HG02763 (cell line): ENCODE results near the gene C17orf78.
"Not testable (repeated sequence)": the region's sequence is repeated elsewhere in the genome, so short reads cannot be mapped to it uniquely, and the experiment has no call there.

Experiments used
- ATAC-seq: cut with Tn5 transposase; IDR thresholded peaks from one replicate; pipeline ENCODE4 v1.9.1; 2021; ENCODE audit warnings: mild to moderate bottlenecking, moderate library complexity; ENCODE audit not compliant: unreplicated experiment

The C17orf78 gene

DNA sequence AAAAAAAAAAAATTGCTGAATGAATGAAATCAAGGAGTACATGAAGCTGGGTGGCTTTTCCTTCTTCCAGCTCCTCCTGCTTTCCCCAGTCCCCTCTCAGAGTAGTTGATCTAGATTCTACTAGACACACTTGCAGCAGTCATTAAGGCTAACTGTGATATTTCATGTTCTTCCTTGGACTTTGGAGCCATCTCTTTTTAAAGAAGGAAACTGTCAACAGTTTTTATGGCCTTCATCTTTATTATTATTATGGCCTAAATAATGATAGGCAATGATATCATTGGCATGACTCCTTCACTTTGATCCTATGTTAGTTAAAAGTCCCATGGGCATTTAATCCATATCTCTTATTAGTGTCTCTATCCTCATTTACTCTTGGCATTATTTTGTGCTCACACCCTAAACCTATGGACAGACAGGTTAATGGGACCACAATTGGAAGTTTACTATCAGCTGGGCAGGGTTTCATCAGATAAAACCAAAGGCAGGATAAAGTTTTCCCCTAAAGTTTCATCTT, 9.7 kb downstream of the C17orf78 start:
- no peak for ATAC-seq

DNA sequence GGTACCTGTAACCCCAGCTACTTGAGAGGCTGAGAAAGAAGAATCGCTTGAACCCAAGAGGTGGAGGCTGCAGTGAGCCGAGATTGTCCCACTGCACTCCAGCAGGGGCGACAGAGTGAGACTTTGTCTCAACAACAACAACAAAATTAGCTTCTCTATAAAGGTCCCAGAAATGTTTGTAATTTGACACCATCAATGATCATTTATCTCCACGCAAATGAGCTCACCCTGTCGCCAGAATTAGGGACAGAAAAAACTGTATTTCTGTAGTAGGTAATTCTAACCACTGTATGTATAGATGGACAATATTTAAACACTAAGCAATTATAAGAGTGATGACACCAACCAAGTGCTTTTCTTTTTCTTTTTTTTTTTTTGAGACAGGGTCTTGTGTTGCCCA, 10.7 kb downstream of the C17orf78 start:
- ATAC-seq: no peak

- no peak for ATAC-seq
These were observed 12.5 kb downstream of the C17orf78 start for GRCh38 chr17:37388266-37388665.

DNA sequence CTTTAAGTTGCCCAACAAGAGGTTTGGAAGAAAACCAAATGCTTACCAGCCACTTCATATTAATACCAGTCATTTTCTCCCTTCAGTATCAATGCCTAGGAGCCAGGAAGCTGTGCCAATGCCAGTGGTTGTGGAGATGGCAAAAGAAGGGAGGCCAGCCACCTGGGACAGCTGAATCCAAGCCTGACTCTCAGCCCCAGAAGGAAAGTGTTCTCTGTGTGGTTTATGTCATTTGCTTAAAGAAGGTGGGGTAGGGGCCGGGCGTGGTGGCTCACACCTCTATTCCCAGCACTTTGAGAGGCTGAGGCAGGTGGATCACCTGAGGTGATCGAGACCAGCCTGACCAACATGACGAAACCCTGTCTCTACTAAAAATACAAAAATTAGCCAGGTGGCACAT, 13.4 kb downstream of the C17orf78 start:
- no peak for ATAC-seq

DNA sequence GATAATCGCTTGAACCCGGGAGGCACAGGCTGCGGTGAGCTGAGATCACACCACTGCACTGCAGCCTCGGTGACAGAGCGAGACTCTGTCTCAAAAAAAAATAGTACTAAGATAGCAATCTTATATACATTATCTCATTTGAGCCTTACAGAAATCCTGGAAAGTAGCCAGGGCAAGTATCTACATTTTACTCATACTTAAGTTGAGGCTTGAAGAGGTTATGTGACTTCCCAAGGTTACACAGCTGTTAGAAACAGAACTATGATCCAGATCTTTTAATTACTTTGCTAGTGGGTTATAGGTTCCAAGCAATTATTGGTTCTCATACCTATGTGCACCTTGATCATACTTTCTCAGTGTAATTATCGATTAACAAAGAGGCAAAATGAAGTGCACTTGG, 15.4 kb downstream of the C17orf78 start:
- ATAC-seq: no peak

GRCh38 chr17:37392024-37392590, 16.3 kb downstream of the C17orf78 start:
- no peak for ATAC-seq

GRCh38 chr17:37393352-37393751, 17.6 kb downstream of the C17orf78 start:
- ATAC-seq: no peak

- no peak for ATAC-seq
These were observed 23.5 kb downstream of the C17orf78 start for GRCh38 chr17:37399265-37399803.

DNA sequence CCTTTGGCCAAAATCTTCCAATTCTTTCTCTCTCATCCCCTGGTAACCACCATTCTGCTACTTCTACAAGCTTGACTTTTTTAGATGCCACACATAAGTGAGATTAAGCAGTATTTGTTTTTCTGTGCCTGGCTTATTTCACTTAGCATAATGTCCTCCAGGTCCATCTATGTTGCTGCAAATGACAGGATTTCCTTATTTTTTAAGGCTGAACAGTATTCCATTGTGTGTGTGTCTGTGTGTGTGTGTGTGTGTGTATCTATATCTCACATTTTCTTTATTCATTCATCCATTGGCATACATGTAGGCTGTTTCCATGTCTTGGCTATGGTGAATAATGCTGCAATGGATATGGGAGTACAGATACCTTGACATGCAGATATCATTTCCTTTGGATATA, 24.7 kb downstream of the C17orf78 start:
- no peak for ATAC-seq

- not testable (repeated sequence) for ATAC-seq
These were observed 29.7 kb downstream of the C17orf78 start for GRCh38 chr17:37405522-37405921.

DNA sequence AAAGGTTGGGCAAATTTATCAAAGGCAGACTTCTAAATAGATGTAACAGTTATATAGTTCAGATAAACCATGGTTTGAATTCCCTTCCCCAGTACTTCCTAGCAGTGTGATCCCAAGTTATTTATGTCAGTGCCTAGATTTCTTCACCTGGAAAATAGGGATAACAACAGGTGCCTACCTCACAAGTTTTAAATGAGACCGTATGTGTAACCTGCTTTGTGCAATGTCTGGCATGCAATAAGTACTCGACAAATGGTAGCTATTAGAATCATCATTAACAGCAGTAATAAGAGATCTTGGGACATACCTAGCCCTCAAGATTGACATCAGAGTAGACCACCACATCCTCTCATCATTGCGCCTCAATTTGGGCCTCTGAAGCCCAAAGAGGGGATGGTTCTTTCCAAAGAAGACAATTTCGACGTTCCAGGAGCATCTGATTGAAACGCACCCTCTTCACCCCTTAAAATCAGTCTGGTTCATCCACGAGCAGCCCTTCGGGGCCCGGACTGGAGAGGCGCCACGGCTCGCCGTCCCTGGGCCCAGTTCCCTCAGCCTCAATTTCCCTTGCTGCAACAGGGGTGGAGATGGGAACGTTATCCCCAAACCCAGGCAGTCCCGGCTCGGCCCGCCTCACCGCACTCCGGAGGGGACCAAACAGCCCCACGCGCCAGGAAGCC, 30.3 kb downstream of the C17orf78 start:
- ATAC-seq: peak; percentile 29

- ATAC-seq: peak; percentile 74
These were observed 31.1 kb downstream of the C17orf78 start, which contains the start of the genes ACACA and TADA2A for GRCh38 chr17:37406635-37407461. ACACA (minus strand) TSS chr17:37406836; CDS start chr17:37406299, 537 bp downstream. TADA2A (plus strand) TSS chr17:37406886; CDS start chr17:37411366, 4,480 bp downstream.

DNA sequence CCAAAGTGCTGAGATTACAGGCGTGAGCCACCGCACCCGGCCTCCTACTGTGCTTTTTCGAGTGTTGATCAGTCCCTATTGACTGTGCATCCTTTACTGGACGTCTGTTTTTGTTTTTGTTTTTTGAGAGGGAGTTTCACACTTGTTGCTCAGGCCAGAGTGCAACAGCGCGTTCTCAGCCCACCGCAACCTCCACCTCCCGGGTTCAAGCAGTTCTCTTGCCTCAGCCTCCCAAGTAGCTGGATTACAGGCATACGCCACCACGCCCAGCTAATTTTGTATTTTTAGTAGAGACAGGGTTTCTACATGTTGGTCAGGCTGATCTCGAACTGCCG, 32.3 kb downstream of the C17orf78 start:
- ATAC-seq: not testable (repeated sequence)

- ATAC-seq: no peak
These were observed 34.6 kb downstream of the C17orf78 start for GRCh38 chr17:37410357-37410756.

- no peak for ATAC-seq
These were observed 38.2 kb downstream of the C17orf78 start for GRCh38 chr17:37413875-37414519.

GRCh38 chr17:37417852-37418251, 42.1 kb downstream of the C17orf78 start:
- ATAC-seq: no peak

- ATAC-seq: no peak
These were observed 47.3 kb downstream of the C17orf78 start for GRCh38 chr17:37422971-37423625.

DNA sequence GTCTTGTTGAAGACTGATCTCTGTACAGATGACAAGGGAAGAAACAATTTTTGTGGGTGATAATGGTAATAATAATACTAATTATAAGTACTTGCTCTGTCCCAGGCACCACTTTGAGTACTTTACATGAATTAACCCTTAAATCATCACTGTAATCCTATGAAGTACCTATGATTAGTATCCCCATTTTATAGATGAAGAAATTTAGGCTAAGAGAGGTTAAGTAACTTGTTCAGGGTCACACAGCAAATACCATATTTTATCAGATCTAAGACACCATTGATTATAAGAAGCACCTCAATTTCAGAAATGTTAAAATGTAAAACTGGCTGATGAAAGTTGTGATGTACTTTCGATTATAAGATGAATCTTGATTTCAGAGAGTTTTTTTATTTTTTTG, 49.5 kb downstream of the C17orf78 start:
- ATAC-seq: no peak

DNA sequence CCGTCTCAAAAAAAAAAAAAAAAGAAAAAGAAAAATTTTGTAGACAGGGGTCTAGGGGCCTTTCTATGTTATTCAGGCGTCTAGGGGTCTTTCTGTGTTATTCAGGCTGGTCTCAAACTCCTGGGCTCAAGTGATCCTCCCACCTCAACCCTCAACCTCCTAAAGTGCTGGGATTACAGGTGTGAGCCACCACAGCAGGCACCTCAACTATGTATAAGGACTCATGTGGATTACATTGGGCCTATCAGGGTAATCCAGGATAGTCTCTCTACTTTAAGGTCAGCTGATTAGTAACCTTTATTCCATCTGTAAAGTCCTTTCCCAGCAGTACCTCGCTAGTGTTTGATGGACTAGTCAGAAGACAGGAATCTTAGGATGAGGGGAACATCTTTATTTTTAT, 53.3 kb downstream of the C17orf78 start:
- ATAC-seq: no peak

- no peak for ATAC-seq
These were observed 53.7 kb downstream of the C17orf78 start for GRCh38 chr17:37429453-37429852.
